ENCODE measurements around the gene VWA2. TPM values are rescaled to one million over a fixed set of nuclear protein-coding genes. Genes with fewer than 3 reads are reported as not detected.

VWA2 gene
- total and polyA plus RNA-seq, 10 of the 15 experiments (the other 5 are each of a cell fraction or from before 2014, with no cell fraction given) = 0.03 TPM; not detected in 9

DNA sequence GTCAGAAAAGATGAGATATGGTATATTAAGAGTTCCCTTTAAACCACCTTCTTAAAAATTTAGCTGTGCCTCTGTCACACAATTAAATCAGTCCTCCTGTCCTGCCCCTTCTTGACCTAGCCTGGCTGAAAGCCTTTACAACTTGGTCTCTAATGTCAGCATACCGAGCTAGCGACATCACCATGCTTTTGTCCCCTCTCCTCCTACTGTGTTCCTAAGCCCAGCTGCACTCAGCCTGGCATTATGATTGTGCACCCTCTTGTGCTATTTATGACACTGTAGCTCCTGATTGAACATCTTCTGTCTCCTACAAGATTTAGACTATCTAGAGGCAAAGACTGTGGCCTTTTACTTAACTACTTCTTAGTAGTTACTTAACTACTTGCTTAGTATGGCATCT lies 30.7 kb upstream of the VWA2 start:
- DNase-seq (ENCODE audit: low read depth, low spot score) (no peak), FAIRE-seq (no peak), ATAC-seq (no peak)
- 42% methylated on average over 2 of the region's 2 CpGs for WGBS (ENCODE audit: insufficient coverage, insufficient replicate concordance, low lambda C conversion rate, missing lambda C conversion rate)
- H3K4me1 ChIP-seq (ENCODE audit: control insufficient read depth, insufficient read depth, low read length) = no peaks in the 10 kb centered on the region; the same call in 1 of the 2 replicates
- POLR2A ChIA-PET = no interaction called here
- H3K27me3 ChIP-seq (replicated peaks in 1 of 2; ENCODE audit: control insufficient read depth in 2 of 2, insufficient read depth in 2 of 2, low read length in 1 of 2) = peaks cover 0 to 5% of the 10 kb centered on the region in 2 experiments; a peak in 3 of 4 replicates
- intact Hi-C loops (cut with micrococcal nuclease; ENCODE audit: unreplicated experiment) = no loop called here
- H2AFZ ChIP-seq (ENCODE audit: control insufficient read depth, low read depth, low read length) = no peak overlapping the region
- no peaks in the 10 kb centered on the region for H3K36me3 ChIP-seq (ENCODE audit: control insufficient read depth in 2 of 2, insufficient read depth in 2 of 2, low read length in 1 of 2)
- H3K9ac ChIP-seq (ENCODE audit: control insufficient read depth, insufficient read depth, low read length) = no peak overlapping the region
- no peaks in the 10 kb centered on the region for H3K9me3 ChIP-seq (replicated peaks; ENCODE audit: control insufficient read depth, insufficient read depth, low read length)
- no peak for TF ChIP-seq BCL11A (IDR thresholded peaks at IDR 0.05; ENCODE audit: low read depth, low read length)
- H3K27ac ChIP-seq (ENCODE audit: control insufficient read depth, insufficient read depth) = no peak overlapping the region
- RAD21 ChIA-PET (ENCODE audit: unreplicated experiment) = no interaction called here
- CTCF ChIA-PET = interaction anchor here (1.8 kb wide), 1 partner anchor 14 kb away, joined by 4 read pairs; no protein-coding TSS in a partner anchor
- SMC1A ChIA-PET (ENCODE audit: uncharacterized antibody, unreplicated experiment) = no interaction called here
- H3K79me2 ChIP-seq (ENCODE audit: control insufficient read depth, insufficient read depth, low read length) = no peaks in the 10 kb centered on the region
- no peak overlapping the region for H3K4me2 ChIP-seq (ENCODE audit: control insufficient read depth, insufficient read depth)
- BruUV-seq (replicated peaks) = no TSS peak
- H4K20me1 ChIP-seq (ENCODE audit: control insufficient read depth, insufficient read depth) = no peaks in the 10 kb centered on the region
- in situ Hi-C loops (cut with MboI) = loop anchor here (25.0 kb wide), 1 partner anchor 104 kb away; no protein-coding TSS in a partner anchor
- no peak overlapping the region for H3K4me3 ChIP-seq

DNA sequence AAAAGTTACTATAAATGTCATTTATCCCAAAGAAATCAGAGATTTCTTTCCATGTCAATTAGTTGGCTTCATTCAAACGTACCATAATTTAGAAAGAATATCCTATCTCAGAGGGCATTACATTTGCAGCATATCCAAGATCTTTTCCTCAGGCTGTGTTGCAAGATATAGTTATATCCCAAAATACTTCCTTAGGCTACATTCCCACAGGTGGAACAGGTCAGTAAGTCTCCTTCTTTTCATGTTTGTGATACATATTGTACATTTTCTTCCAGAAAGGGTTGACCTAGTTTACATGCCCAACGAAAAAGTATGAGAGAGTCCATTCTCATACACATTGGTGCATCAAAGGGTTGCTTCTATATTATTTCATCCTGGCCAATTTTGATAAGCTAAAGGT lies 26.9 kb upstream of the VWA2 start:
- Histone ChIP-seq H3K9ac (ENCODE audit: control insufficient read depth, insufficient read depth, low read length) (no peak overlapping the region), H3K27me3 (replicated peaks in 1 of 2; ENCODE audit: control insufficient read depth in 2 of 2, insufficient read depth in 2 of 2, low read length in 1 of 2) (no peaks in the 10 kb centered on the region; a peak in 2 of 4 replicates), H3K4me3 (no peak overlapping the region), H4K20me1 (ENCODE audit: control insufficient read depth, insufficient read depth) (no peaks in the 10 kb centered on the region), H3K9me3 (replicated peaks; ENCODE audit: control insufficient read depth, insufficient read depth, low read length) (no peaks in the 10 kb centered on the region; the same call in 2 of the 3 replicates), H3K27ac (ENCODE audit: control insufficient read depth, insufficient read depth) (no peak overlapping the region), H2AFZ (ENCODE audit: control insufficient read depth, low read depth, low read length) (no peak overlapping the region), H3K79me2 (ENCODE audit: control insufficient read depth, insufficient read depth, low read length) (no peaks in the 10 kb centered on the region), H3K4me2 (ENCODE audit: control insufficient read depth, insufficient read depth) (no peak overlapping the region), H3K4me1 (ENCODE audit: control insufficient read depth, insufficient read depth, low read length) (no peaks in the 10 kb centered on the region; the same call in 1 of the 2 replicates), H3K36me3 (ENCODE audit: control insufficient read depth in 2 of 2, insufficient read depth in 2 of 2, low read length in 1 of 2) (no peaks in the 10 kb centered on the region)
- WGBS (ENCODE audit: insufficient coverage, insufficient replicate concordance, low lambda C conversion rate, missing lambda C conversion rate) = 5% methylated on average over 2 of the region's 2 CpGs
- BruUV-seq (replicated peaks) = no TSS peak
- ChIA-PET CTCF (no interaction called here), RAD21 (ENCODE audit: unreplicated experiment) (no interaction called here), POLR2A (no interaction called here), SMC1A (ENCODE audit: uncharacterized antibody, unreplicated experiment) (interaction anchor here (1.7 kb wide), 1 partner anchor 10 kb away, joined by 7 read pairs; no protein-coding TSS in a partner anchor)
- intact Hi-C loops (cut with micrococcal nuclease; ENCODE audit: unreplicated experiment) (no loop called here), in situ Hi-C loops (cut with MboI) (loop anchor here (25.0 kb wide), 1 partner anchor 100 kb away; no protein-coding TSS in a partner anchor)
- DNase-seq (ENCODE audit: low read depth, low spot score) = no peak
- ATAC-seq = no peak
- FAIRE-seq = no peak
- TF ChIP-seq MEF2B (IDR thresholded peaks at IDR 0.05; ENCODE audit: partially characterized antibody, poor library complexity, severe bottlenecking) (no peak), MTA2 (IDR thresholded peaks at IDR 0.05; ENCODE audit: low read depth) (no peak), RCOR1 (conservative IDR thresholded peaks at IDR 0.05; ENCODE audit: low read depth, low read length) (no peak), MYB (IDR thresholded peaks at IDR 0.05; ENCODE audit: borderline replicate concordance, low read depth, low read length) (no peak), BMI1 (IDR thresholded peaks at IDR 0.05; ENCODE audit: borderline replicate concordance) (no peak)
- TF ChIP-seq, protein P1, sequence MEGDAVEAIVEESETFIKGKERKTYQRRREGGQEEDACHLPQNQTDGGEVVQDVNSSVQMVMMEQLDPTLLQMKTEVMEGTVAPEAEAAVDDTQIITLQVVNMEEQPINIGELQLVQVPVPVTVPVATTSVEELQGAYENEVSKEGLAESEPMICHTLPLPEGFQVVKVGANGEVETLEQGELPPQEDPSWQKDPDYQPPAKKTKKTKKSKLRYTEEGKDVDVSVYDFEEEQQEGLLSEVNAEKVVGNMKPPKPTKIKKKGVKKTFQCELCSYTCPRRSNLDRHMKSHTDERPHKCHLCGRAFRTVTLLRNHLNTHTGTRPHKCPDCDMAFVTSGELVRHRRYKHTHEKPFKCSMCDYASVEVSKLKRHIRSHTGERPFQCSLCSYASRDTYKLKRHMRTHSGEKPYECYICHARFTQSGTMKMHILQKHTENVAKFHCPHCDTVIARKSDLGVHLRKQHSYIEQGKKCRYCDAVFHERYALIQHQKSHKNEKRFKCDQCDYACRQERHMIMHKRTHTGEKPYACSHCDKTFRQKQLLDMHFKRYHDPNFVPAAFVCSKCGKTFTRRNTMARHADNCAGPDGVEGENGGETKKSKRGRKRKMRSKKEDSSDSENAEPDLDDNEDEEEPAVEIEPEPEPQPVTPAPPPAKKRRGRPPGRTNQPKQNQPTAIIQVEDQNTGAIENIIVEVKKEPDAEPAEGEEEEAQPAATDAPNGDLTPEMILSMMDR (IDR thresholded peaks at IDR 0.05 in 2 of 3, conservative IDR thresholded peaks at IDR 0.05 in 1 of 3; ENCODE audit: control insufficient read depth in 2 of 3, extremely low read depth in 1 of 3, insufficient read depth in 1 of 3, low read depth in 3 of 3, low read length in 3 of 3) = no peak
- TF ChIP-seq, protein P2, sequence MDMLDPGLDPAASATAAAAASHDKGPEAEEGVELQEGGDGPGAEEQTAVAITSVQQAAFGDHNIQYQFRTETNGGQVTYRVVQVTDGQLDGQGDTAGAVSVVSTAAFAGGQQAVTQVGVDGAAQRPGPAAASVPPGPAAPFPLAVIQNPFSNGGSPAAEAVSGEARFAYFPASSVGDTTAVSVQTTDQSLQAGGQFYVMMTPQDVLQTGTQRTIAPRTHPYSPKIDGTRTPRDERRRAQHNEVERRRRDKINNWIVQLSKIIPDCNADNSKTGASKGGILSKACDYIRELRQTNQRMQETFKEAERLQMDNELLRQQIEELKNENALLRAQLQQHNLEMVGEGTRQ (IDR thresholded peaks at IDR 0.05; ENCODE audit: borderline replicate concordance, low read depth, low read length) = no peak
- TF ChIP-seq, protein P3, sequence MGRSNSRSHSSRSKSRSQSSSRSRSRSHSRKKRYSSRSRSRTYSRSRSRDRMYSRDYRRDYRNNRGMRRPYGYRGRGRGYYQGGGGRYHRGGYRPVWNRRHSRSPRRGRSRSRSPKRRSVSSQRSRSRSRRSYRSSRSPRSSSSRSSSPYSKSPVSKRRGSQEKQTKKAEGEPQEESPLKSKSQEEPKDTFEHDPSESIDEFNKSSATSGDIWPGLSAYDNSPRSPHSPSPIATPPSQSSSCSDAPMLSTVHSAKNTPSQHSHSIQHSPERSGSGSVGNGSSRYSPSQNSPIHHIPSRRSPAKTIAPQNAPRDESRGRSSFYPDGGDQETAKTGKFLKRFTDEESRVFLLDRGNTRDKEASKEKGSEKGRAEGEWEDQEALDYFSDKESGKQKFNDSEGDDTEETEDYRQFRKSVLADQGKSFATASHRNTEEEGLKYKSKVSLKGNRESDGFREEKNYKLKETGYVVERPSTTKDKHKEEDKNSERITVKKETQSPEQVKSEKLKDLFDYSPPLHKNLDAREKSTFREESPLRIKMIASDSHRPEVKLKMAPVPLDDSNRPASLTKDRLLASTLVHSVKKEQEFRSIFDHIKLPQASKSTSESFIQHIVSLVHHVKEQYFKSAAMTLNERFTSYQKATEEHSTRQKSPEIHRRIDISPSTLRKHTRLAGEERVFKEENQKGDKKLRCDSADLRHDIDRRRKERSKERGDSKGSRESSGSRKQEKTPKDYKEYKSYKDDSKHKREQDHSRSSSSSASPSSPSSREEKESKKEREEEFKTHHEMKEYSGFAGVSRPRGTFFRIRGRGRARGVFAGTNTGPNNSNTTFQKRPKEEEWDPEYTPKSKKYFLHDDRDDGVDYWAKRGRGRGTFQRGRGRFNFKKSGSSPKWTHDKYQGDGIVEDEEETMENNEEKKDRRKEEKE (IDR thresholded peaks at IDR 0.05) = no peak
